Liver (tissue), 9 donors: ENCODE data around the gene PRDM5. TPM values are rescaled to one million over a fixed set of nuclear protein-coding genes. Genes with fewer than 3 reads are reported as not detected.

ENCODE experiments used
- DNase-seq: peaks from one replicate; pipeline ENCODE4 v3.0.0-alpha.2; 2017; ENCODE audit warnings: low spot score
- H3K27ac ChIP-seq, 2 donors: one replicate each; pipeline ENCODE4 v1.7.0; 2013; ENCODE audit warnings: inconsistent platforms in 2 of 2, low read length in 2 of 2, control low read depth in 1 of 2, low read depth in 1 of 2, mild to moderate bottlenecking in 1 of 2
- H3K27me3 ChIP-seq, 4 donors: one replicate each; pipeline versions ENCODE4 v1.6.1 to v1.7.0; 2013; ENCODE audit warnings: low read length in 3 of 4, inconsistent platforms in 1 of 4, mild to moderate bottlenecking in 1 of 4, moderate library complexity in 1 of 4; ENCODE audit not compliant: control insufficient read depth in 4 of 4, insufficient read depth in 4 of 4
- H3K36me3 ChIP-seq, 4 donors: one replicate each; pipeline versions ENCODE4 v1.6.1 to v1.7.0; 2013; ENCODE audit warnings: low read length in 3 of 4, mild to moderate bottlenecking in 3 of 4, low read depth in 1 of 4, moderate library complexity in 1 of 4; ENCODE audit not compliant: control insufficient read depth in 4 of 4, insufficient read depth in 3 of 4
- H3K4me1 ChIP-seq, 4 donors: one replicate each; pipeline versions ENCODE4 v1.6.1 to v1.7.0; 2013; ENCODE audit warnings: low read length in 3 of 4, mild to moderate bottlenecking in 3 of 4, moderate library complexity in 1 of 4; ENCODE audit not compliant: control insufficient read depth in 4 of 4, insufficient read depth in 4 of 4
- H3K4me3 ChIP-seq, 3 donors: one replicate each; pipeline versions ENCODE4 v1.6.1 to v1.7.0; 2013; ENCODE audit warnings: low read length in 3 of 3, control low read depth in 1 of 3, low read depth in 1 of 3, mild to moderate bottlenecking in 1 of 3
- H3K9ac ChIP-seq, 2 donors: one replicate each; pipeline ENCODE4 v1.7.0; 2013; ENCODE audit warnings: low read length in 2 of 2, mild to moderate bottlenecking in 2 of 2, moderate library complexity in 2 of 2, control low read depth in 1 of 2, low read depth in 1 of 2
- H3K9me3 ChIP-seq, 4 donors: one replicate each; pipeline versions ENCODE4 v1.6.1 to v1.7.0; 2013; ENCODE audit warnings: low read length in 3 of 4; ENCODE audit not compliant: control insufficient read depth in 4 of 4
- FOXA1 ChIP-seq: IDR thresholded peaks from 2 replicates; pipeline ENCODE4 v1.6.1; 2016; ENCODE audit warnings: antibody characterized with exemption
- FOXA2 ChIP-seq: IDR thresholded peaks from 2 replicates; pipeline ENCODE4 v1.6.1; 2016; ENCODE audit warnings: antibody characterized with exemption
- GABPA ChIP-seq, 2 donors: IDR thresholded peaks in 1 of 2; conservative IDR thresholded peaks in 1 of 2; 2 replicates each; pipeline ENCODE4 v1.6.1; 2016; ENCODE audit warnings: antibody characterized with exemption in 2 of 2, mild to moderate bottlenecking in 1 of 2, moderate library complexity in 1 of 2
- HNF4G ChIP-seq: IDR thresholded peaks from 2 replicates; pipeline ENCODE4 v1.6.1; 2016; ENCODE audit warnings: antibody characterized with exemption
- JUND ChIP-seq, 2 donors: IDR thresholded peaks; 2 replicates each; pipeline ENCODE4 v1.6.1; 2016; ENCODE audit warnings: antibody characterized with exemption in 2 of 2
- NR2F2 ChIP-seq: IDR thresholded peaks from 2 replicates; pipeline ENCODE4 v1.6.1; 2016; ENCODE audit warnings: antibody characterized with exemption
- RAD21 ChIP-seq, 2 donors: IDR thresholded peaks; 2 replicates each; pipeline ENCODE4 v1.6.1; 2016; ENCODE audit warnings: antibody characterized with exemption in 2 of 2, mild to moderate bottlenecking in 2 of 2
- RXRA ChIP-seq, 2 donors: IDR thresholded peaks; 2 replicates each; pipeline ENCODE4 v1.6.1; 2017 to 2018; ENCODE audit warnings: antibody characterized with exemption in 2 of 2, mild to moderate bottlenecking in 1 of 2
- SP1 ChIP-seq: IDR thresholded peaks from 2 replicates; pipeline ENCODE4 v1.6.1; 2018; ENCODE audit warnings: antibody characterized with exemption, mild to moderate bottlenecking
- TAF1 ChIP-seq: conservative IDR thresholded peaks from 2 replicates; pipeline ENCODE4 v1.6.1; 2016; ENCODE audit warnings: antibody characterized with exemption, mild to moderate bottlenecking
- YY1 ChIP-seq: IDR thresholded peaks from 2 replicates; pipeline ENCODE4 v1.6.1; 2016; ENCODE audit warnings: antibody characterized with exemption, mild to moderate bottlenecking
- WGBS: extraction: QIAGEN DNeasy Blood & Tissue Kit; methylation state at CpG from one replicate; pipeline ENCODE4 v1.1.7; 2013; 5-methylcytosine and 5-hydroxymethylcytosine counted together
- polyA plus RNA-seq, 2 donors: library from polyadenylated mRNA; stranded (reverse) in 1 of 2; unstranded in 1 of 2; fragments of 200-250 nt in 1 of 2; fragments of >200 nt in 1 of 2; fragmentation: Nextera tagmentation in 1 of 2; extraction: Ambion mirVana in 1 of 2; gene quantifications; one replicate each; pipeline versions ENCODE4 v1.2.1 to v1.2.3, GENCODE V29; 2013 to 2015
- total RNA-seq, 2 donors: library from RNA; depleted of rRNA; stranded (reverse); fragments of >200 nt; gene quantifications; one replicate each; pipeline ENCODE4 v1.2.3, GENCODE V29; 2014
- TF ChIP-seq, protein P1 (sequence below): IDR thresholded peaks from 2 replicates; pipeline ENCODE4 v1.6.1; 2016; ENCODE audit warnings: antibody characterized with exemption, mild to moderate bottlenecking
- TF ChIP-seq, protein P2 (sequence below): IDR thresholded peaks from 2 replicates; pipeline ENCODE4 v1.6.1; 2016; ENCODE audit warnings: antibody characterized with exemption
- TF ChIP-seq, protein P3 (sequence below): fragments of 150-350 bp; IDR thresholded peaks from 2 replicates; pipeline ENCODE4 v1.5.1; 2017; ENCODE audit warnings: improper control_type of control experiment, low read depth, low read length; ENCODE audit not compliant: missing input control
- TF ChIP-seq, protein P4 (sequence below): IDR thresholded peaks from 2 replicates; pipeline ENCODE4 v1.6.1; 2016; ENCODE audit warnings: antibody characterized with exemption
- donor health status: healthy.
- donor health status: healthy.
- donor health status: healthy.
- donor health status: healthy.
- donor health status: healthy.

Gene PRDM5
- total and polyA plus RNA-seq, 4 donors = 0.17 to 4.0 (median 1.1) TPM

DNA sequence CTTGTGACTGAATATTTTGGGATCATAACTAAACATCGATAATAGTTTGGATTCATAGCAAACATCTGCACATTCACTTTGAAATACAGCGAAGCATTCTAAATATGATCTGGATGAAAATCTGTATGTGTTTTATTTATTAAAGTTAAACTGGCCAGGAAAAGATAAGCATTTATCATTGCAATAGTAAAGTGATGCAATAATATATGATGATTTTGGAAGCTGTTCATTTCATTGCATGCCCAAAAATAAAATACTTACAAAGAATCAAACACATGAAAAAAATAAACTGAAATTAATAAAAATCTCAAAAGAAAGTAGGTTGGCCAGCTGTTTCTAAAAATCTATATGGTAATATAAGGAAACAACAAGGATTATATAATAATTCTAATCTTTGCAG, 1.9 kb downstream of the PRDM5 start:
- peaks cover 0 to 15% (median 9%) of the 10 kb centered on the region in 4 donors for H3K4me1 ChIP-seq
- H3K36me3 ChIP-seq = no peaks in the 10 kb centered on the region
- H3K9me3 ChIP-seq = no peaks in the 10 kb centered on the region
- no peak for DNase-seq
- 94% methylated on average over 2 of the region's 2 CpGs for WGBS
- no peak overlapping the region for H3K27ac ChIP-seq
- H3K27me3 ChIP-seq = peaks cover 0 to 10% (median 4%) of the 10 kb centered on the region in 4 donors
- H3K9ac ChIP-seq = no peak overlapping the region
- TF ChIP-seq TAF1 = no peak
- TF ChIP-seq, protein P1, sequence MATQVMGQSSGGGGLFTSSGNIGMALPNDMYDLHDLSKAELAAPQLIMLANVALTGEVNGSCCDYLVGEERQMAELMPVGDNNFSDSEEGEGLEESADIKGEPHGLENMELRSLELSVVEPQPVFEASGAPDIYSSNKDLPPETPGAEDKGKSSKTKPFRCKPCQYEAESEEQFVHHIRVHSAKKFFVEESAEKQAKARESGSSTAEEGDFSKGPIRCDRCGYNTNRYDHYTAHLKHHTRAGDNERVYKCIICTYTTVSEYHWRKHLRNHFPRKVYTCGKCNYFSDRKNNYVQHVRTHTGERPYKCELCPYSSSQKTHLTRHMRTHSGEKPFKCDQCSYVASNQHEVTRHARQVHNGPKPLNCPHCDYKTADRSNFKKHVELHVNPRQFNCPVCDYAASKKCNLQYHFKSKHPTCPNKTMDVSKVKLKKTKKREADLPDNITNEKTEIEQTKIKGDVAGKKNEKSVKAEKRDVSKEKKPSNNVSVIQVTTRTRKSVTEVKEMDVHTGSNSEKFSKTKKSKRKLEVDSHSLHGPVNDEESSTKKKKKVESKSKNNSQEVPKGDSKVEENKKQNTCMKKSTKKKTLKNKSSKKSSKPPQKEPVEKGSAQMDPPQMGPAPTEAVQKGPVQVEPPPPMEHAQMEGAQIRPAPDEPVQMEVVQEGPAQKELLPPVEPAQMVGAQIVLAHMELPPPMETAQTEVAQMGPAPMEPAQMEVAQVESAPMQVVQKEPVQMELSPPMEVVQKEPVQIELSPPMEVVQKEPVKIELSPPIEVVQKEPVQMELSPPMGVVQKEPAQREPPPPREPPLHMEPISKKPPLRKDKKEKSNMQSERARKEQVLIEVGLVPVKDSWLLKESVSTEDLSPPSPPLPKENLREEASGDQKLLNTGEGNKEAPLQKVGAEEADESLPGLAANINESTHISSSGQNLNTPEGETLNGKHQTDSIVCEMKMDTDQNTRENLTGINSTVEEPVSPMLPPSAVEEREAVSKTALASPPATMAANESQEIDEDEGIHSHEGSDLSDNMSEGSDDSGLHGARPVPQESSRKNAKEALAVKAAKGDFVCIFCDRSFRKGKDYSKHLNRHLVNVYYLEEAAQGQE = no peak
- TF ChIP-seq FOXA1 = no peak
- TF ChIP-seq GABPA (IDR thresholded peaks at IDR 0.05 in 1 of 2, conservative IDR thresholded peaks at IDR 0.05 in 1 of 2) = no peak
- no peak for TF ChIP-seq FOXA2
- no peak overlapping the region for H3K4me3 ChIP-seq

DNA sequence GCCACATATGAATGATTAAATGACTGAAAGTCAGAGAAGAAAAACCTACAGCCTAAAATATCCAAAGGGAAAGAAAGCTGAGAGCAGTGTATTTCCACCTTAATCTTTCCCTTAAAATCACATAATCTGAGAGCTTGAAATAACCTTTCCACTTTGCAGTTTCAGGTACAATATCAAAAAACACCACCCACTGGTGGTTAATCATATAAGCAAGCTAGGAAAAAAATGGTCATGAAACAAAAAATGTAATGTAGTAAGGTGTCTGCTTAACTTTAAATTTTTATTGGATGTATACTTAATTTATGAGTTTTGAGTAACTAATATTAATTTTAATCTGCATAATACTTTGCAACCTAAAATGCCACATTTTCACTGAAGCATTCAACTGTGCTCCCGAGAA, 3.2 kb downstream of the PRDM5 start:
- DNase-seq = no peak
- no peak overlapping the region for H3K27ac ChIP-seq
- 93% methylated on average over 1 of the region's 1 CpG for WGBS
- no peaks in the 10 kb centered on the region for H3K9me3 ChIP-seq
- TF ChIP-seq JUND (IDR thresholded peaks at IDR 0.05) (no peak), YY1 (no peak), NR2F2 (no peak), HNF4G (no peak), TAF1 (no peak), FOXA1 (no peak), RAD21 (IDR thresholded peaks at IDR 0.05) (no peak), SP1 (no peak), RXRA (IDR thresholded peaks at IDR 0.05) (no peak)
- TF ChIP-seq, protein P2, sequence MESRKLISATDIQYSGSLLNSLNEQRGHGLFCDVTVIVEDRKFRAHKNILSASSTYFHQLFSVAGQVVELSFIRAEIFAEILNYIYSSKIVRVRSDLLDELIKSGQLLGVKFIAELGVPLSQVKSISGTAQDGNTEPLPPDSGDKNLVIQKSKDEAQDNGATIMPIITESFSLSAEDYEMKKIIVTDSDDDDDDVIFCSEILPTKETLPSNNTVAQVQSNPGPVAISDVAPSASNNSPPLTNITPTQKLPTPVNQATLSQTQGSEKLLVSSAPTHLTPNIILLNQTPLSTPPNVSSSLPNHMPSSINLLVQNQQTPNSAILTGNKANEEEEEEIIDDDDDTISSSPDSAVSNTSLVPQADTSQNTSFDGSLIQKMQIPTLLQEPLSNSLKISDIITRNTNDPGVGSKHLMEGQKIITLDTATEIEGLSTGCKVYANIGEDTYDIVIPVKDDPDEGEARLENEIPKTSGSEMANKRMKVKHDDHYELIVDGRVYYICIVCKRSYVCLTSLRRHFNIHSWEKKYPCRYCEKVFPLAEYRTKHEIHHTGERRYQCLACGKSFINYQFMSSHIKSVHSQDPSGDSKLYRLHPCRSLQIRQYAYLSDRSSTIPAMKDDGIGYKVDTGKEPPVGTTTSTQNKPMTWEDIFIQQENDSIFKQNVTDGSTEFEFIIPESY = no peak
- TF ChIP-seq, protein P1 = no peak
- TF ChIP-seq, protein P3, sequence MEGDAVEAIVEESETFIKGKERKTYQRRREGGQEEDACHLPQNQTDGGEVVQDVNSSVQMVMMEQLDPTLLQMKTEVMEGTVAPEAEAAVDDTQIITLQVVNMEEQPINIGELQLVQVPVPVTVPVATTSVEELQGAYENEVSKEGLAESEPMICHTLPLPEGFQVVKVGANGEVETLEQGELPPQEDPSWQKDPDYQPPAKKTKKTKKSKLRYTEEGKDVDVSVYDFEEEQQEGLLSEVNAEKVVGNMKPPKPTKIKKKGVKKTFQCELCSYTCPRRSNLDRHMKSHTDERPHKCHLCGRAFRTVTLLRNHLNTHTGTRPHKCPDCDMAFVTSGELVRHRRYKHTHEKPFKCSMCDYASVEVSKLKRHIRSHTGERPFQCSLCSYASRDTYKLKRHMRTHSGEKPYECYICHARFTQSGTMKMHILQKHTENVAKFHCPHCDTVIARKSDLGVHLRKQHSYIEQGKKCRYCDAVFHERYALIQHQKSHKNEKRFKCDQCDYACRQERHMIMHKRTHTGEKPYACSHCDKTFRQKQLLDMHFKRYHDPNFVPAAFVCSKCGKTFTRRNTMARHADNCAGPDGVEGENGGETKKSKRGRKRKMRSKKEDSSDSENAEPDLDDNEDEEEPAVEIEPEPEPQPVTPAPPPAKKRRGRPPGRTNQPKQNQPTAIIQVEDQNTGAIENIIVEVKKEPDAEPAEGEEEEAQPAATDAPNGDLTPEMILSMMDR = no peak
- TF ChIP-seq, protein P4, sequence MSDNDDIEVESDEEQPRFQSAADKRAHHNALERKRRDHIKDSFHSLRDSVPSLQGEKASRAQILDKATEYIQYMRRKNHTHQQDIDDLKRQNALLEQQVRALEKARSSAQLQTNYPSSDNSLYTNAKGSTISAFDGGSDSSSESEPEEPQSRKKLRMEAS = no peak
- peaks cover 0 to 15% (median 9%) of the 10 kb centered on the region in 4 donors for H3K4me1 ChIP-seq
- H3K4me3 ChIP-seq = no peak overlapping the region
- peaks cover 0 to 10% (median 4%) of the 10 kb centered on the region in 4 donors for H3K27me3 ChIP-seq
- H3K36me3 ChIP-seq = no peaks in the 10 kb centered on the region
- H3K9ac ChIP-seq = no peak overlapping the region
